ENCODE results near the gene SIT1.
"Not testable (repeated sequence)": the region's sequence is repeated elsewhere in the genome, so short reads cannot be mapped to it uniquely, and the experiment has no call there.

SIT1 gene

DNA sequence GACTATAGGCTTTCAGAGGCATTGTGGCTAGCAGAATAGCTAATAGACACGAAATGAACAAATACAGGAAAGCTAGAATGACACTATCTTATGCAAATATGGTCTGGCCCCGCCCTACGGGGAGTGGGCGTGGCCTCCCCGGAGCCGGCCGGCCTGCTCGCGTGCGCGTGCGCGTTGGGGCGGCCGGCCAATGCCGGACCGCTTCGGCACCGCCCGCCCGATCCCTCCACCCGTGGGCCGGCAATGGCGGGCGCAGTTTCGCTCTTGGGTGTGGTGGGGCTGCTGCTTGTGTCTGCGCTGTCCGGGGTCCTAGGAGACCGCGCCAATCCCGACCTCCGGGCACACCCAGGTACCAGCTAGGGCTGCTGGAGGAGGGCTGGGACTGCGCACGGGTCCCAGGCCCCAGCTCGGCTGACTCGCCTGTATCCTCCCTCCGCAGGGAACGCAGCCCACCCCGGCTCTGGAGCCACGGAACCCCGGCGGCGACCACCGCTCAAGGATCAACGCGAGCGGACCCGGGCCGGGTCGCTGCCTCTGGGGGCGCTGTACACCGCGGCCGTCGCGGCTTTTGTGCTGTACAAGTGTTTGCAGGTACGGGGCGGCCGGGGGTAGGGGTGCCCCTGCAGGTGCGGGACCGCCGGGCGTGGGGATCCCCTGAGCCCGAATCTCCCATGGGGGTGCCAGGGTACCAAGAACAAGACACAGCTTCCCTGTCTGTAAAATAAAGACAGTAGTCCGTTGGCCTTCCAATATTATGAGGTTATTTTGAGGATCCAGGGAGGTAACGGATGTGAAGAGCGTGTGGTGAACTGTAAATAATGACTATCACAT is 7.6 kb upstream of the SIT1 start, which contains the start of gene CCDC107:
Gene CCDC107 (plus strand): TSS at position 156 of the 831 bp plus-strand sequence. CDS start 88 bp downstream, at position 244.
- peak; percentile 70 for DNase-seq

DNA sequence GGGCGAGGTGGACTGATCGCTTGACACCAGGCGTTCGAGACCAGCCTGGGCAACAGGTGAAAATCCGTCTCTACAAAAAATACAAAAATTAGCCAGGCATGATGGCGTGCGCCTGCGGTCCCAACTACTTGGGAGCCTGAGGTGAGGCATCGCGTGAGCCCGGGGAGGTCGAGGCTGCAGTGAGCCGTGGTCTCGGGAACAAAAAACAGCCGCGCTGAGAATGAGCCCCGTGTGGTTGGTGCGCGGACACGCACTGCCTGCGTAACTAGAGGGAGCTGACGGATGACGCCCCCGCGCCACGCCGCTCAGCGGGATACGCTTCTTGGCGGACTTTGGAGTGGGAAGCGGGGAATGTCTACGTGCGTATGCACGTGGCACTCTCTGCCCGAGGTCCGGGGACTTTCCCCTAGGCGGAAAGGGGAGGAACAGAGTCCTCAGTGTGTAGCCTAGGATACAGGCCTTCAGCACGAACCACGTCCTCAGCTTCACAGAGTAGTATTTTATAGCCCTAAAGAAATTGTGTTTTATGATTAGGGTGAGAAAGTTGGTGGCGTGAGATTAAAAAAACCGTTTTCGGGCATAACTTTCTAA is 6.9 kb upstream of the SIT1 start, which contains the start of gene RMRP:
Gene RMRP (minus strand): TSS at position 474 of the 591 bp plus-strand sequence.
- DNase-seq: peak; percentile 93

DNA sequence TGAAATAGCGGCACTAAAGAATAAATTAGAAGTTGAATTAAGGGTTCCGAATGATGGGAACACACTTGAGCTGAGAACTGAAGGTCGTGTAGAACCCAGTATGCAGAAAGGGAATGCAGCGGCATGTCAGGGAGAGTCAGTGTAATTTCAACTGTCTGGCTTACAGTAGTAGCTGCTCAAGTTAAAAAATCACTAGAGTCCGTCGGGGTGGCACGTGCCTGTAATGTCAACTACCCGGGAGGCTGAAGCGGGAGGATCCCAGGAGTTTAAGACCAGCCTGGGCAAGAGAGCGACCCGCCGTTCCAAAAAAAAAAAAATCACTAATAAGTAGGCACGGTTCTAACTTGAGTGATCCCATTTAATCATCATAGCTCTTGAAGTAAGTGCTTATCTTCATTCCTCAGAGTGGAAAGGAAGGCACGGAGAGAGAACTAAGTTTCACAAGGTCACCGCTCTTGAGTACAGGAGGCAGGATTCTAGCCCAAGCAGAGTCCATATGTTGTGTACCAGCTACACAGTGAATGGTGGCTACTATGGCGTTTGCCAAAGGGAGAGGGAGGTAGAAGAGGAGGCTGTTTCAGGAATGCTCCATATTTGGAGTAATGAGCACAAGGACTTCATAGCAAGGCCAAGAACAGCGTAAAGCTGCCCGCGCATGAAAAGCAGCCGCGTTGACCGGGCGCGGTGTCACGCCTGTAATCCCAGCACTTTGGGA is 6.3 kb upstream of the SIT1 start:
- no peak for DNase-seq

DNA sequence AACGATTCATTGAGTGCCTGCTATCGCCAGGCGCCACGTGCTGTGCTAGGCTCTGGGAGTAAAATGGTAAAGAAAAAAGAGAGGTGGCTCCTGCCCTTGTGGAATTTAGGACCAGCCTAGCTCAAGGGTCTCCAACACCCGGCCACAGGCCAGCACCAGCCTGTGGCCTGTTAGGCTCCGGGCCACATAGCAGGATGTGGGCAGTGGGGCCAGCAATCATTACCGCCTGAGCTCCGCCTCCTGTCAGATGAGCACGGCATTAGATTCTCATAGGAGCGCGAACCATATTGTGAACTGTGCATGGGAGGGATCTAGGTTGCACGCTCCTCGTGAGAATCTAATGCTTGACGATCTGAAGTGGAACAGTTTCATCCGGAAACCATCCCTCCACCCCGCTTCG is 5.6 kb upstream of the SIT1 start:
- no peak for DNase-seq

DNA sequence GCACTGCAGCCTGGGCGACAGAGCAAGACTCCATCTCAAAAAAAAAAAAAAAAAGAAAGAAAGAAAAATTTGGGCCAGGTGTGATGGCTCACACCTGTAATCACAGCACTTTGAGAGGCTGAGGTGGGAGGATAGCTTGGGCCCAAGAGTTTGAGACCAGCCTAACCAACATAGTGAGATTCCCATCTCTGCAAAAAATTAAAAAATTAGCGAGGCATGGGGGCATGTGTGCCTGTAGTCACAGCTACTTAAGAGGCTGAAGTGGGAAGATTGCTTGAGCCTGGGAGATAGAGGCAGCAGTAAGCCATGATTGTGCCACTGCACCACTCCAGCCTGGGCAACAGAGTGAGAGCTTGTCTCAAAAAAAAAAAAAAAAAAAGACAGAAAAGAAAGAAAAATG is 2.9 kb upstream of the SIT1 start:
- DNase-seq: no peak

DNA sequence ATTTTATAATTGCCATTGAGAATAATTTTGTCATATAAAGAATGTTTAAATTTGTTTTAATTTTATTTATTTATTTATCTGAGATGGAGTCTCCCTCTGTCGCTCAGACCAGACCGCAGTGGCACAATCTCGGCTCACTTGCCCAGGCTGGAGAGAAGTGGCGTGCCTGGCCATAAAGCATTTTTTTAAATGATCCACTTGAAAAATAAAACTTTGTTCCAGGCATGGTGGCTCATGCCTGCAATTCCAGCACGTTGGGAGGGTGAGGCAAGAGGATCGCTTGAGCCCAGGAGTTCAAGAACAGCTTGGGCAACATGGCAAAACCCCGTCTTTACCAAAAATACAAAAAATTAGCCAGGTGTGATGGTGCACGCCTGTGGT is 2.1 kb upstream of the SIT1 start:
- DNase-seq: no peak

DNA sequence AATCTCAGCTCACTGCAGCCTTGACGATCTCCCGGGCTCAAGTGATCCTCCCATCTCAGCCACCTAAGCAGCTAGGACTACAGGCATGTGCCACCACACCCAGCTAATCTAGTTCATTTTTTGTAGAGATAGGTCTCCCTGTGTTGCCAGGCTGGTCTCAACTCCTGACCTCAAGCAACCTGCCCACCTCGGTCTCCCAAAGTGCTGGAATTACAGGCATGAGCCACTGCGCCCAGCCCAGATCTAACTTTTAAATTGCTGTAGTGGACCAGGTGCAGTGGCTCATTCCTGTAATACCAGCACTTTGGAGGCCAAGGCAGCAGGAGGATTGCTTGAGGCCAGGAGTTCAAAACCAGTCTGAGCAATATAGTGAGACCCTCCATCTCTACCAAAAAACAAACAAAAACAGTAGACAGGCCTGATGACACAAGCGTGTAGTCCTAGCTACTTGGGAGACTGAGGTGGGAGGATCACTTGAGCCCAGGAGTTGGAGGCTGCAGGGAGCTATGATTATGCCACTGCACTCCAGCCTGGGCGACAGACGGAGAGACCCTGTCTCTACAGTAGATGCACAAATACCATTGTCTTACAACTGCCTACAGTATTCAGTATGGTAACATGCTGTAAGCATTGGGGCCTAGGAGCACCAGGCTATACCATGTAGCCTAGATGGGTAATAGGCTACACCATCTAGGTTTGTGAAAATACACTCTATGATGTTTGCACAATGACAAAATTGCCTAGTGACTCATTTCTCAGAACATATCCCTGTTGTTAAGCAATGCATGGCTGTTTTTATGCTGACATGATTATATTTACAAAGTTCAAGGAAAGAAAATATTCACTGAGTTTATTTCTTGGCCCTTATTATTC is 1.5 kb upstream of the SIT1 start:
- DNase-seq: no peak

DNA sequence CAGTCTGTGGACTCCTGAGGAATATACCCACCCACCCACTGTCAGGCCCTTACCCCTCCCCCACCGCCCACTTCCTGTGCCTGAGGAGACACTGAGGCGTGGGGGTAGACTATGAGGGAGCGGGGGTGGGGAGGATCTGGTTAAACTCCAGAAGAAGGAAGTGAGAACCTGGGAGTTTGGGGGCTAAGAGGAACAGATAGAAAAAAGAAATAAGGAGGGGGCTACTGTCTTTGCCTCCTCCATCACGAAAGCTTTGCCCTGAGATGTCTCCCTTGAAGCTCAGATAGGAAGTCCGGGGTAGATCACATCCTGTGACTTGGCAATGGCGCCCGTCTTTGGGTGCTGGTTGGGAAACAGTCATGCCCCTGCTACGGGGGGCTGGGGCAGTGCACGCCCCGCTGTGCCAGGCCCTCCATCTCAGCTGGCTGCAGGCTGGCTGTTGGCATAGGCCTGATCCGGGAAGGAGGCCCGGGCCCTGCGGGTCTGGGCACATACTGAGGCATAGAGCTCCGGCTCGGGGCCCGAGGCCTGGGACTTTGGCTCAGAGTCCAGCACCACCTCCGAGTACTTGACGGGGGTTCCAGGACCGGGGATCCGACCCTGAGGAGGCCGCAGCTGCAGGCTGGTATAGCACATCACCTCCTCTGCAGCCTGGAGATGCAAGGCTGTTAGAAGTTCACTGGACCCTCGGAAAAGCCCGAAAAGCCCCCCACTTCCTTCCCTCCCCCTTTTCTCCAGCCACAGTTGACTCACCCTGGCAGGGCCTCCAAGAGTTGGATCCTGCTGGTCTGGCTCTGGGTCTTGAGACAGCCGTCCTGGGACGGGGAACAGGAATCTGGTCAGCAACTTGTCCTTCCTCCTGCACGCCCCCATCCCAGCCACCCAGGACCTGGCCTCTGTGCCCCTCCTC is 1.0 kb downstream of the SIT1 start:
- no peak for DNase-seq

DNA sequence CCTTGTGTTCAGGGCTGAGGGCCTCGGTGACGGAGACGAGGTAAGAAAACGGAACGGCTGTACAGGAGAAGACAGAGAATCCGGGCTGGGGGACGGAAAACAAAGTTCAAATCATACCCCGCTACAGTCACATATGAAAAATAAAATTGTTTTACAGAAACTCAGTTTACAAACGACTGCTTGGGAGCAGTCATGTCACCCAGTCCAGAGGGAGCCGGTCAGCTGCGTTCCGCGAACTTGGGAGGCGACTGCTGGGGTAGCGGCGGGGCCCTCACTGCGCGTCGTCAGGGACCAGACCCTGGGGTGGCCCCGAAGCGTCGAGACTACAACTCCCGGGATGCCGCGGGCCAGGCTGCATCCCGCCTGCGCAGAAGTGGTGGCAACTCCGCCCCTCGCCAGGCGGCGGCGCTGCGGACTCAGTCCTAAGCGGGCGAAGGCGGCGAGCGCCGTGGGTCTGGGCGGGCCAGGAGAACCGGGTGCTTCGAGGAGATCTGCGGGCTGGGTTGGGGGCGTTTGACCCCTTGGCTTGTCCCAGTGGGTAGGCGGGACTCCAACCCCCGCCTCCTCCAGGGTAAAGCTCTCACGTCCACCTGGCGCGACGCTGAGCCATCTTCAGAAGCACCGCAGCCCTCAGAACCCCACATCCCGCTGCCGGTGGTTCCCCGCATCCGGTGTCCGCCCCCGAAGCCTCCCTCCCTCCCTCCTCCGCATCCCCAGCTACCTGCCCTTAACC is 4.0 kb downstream of the SIT1 start:
- DNase-seq: peak; percentile 63

DNA sequence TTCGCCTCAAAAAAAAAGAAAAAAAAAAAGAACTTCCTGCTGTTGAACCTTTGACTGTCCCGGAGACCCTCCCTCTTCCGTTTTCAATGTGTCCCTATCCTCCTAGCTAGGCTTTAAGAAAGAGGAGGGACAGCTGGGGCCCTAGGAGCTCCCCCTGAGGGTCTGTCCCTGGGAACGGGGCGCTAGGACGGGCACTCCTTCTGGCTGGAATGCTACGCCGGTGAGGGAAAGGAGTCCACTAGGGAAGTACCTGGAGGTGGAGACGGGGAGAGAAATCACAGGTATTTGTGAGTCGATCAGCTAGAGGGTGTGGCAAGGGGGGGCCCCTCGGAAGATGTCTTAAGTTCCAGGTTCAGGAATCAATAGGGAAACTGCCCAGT is 4.6 kb downstream of the SIT1 start:
- no peak for DNase-seq

DNA sequence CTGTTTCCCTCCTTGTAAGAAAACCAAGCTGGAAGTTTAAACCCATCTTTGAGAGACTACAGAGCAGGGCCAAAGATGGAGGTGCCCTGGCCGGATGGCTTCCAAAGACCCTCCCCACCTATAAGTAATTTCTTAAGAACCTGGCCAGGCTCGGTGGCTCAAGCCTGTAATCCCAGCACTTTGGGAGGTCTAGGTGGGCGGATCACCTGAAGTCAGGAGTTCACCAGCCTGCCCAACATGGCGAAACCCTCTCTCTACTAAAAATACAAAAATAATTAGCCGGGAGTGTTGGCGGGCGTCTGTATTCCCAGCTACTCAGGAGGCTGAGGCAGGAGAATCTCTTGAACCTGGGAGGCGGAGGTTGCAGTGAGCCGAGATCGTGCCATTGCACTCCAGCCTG is 5.0 kb downstream of the SIT1 start:
- not testable (repeated sequence) for DNase-seq

DNA sequence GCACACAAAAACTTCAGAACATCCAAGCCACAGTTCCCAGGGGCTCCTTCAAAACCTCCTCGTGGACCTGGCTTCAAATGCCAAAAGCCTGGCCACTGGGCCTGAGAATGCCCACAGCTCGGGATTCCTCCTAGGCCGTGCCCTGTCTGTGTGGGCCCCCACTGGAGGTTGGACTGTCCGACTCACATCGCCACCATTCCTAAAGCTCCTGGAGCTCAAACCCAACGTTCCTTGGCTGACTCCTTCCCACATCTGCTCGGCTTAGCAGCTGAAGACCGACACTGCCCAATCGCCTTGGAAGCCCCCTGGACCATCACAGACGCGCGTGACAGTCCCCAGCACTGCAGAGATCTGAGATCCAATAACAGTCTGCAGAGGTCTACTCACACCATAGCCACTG is 7.7 kb downstream of the SIT1 start:
- no peak for DNase-seq

DNA sequence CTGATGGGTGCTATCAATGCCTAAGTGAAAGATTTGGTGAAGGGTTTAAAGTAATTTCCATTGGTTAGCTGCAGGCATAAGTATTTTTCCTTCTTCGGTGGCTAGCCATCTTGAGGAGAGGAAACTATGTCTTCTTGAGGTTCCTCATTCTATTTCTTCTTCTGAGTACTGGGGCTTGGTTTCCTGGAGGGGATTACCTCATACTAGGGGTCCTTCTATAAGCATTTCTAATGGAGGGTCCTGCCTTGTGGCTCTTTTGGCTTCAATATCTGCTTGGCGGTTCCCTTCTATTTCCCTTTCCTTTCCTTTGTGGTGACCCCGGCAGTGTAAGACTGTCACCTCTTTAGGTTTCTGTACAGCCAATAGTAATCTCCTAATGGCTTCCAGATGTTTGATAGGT is 9.3 kb downstream of the SIT1 start:
- DNase-seq: not testable (repeated sequence)

DNA sequence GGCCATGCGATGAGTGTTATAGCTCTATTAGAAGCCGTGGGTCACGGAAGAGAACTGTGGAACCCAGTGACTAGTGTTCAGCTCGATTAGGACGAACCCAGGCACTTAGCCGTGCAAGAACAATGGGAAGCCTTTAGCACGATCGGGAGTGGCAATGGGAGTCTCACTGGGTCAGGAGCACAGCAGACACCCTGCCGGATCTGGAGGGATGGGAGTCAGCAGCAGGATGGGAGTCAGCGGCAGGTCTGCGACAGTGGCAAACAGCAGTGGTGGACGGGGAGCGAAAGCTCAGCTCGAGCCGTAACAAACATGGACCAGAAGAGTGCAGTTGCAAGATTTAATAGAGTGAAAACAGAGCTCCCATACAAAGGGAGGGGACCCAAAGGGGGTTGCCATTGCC is 10.3 kb downstream of the SIT1 start:
- not testable (repeated sequence) for DNase-seq

DNA sequence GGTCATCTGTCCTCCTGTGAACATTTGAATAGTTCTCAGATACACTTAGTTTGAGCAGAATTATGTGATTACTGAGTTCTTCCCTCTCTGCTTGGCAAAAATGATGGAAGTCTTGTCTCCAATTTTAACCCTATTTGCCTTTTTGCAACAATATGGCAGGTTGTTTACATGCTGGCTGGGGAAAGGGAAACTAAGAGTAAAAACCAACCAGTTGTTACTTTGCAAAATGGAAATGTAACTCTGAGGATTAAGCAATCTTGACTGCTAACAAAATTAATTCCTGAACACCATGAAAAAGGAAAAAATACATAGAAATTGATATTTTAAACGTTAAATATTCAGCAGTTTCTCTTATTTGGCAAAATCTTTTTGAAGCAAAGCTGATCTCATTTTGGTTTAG is 11.1 kb downstream of the SIT1 start:
- DNase-seq: no peak

DNA sequence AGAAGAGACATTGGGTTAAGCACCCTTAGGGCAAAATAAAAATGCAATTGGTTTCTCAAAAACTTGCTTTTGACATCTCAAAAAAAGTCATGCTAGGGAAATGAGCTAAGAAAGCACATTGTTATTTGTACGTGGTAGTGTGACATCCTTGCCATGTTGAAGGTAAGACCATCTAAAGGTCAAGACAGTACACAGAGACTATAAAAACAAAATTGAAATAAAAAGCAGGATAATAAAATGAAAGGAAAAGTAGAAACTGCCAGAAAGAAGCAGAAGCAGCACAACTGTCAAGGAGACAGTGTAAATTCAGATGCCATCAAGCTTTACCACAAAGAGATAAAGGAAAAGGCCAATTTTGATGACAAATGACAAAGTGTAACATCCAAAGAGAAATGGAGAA is 11.5 kb downstream of the SIT1 start:
- DNase-seq: not testable (repeated sequence)

DNA sequence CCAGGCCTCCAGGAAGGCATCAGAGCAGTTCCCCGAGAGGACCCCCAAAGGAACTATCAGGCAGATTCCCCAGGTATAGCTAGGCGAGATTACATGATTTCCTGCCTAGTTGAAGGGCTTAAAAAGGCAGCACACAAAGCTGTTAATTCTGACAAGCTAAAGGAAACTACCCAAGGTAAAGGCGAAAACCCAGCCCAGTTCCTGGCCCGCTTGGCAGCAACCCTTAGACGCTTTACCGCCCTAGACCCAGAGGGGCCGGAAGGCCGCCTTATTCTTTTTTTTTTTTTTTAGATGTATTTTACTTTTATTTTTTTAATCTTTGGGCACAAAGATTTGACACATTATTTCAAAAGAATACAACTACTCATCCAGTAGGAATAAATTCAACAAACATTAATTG is 12.0 kb downstream of the SIT1 start:
- not testable (repeated sequence) for DNase-seq

DNA sequence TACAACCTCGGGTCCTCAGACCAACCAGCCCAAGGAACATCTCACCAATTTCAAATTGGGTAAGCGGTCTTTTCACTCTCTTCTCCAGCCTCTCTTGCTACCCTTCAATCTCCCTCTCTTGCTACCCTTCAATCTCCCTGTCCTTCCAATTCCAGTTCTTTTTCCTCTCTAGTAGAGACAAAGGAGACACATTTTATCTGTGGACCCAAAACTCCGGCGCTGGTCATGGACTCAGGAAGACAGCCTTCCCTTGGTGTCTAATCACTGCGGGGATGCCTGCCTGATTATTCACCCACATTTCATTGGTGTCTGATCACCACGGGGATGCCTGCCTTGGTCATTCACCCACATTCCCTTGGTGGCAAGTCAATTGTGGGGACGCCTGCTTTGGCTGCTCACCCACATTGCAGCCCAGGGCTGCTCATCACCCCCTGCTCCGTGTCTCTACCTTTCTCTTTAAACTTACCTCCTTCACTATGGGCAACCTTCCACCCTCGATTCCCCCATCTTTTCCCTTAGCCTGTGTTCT is 13.2 kb downstream of the SIT1 start:
- DNase-seq: not testable (repeated sequence)

DNA sequence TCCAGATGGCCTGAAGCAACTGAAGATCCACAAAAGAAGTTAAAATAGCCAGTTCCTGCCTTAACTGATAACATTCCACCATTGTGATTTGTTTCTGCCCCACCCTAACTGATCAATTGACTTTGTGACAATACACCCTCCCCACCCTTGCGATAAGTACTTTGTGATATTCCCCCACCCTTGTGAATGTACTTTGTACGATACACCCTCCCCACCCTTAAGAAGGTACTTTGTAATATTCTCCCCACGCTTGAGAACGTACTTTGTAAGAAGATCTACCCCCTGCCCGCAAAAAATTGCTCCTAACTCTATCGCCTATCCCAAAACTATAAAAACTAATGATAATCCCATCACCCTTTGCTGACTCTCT is 13.9 kb downstream of the SIT1 start:
- DNase-seq: not testable (repeated sequence)

DNA sequence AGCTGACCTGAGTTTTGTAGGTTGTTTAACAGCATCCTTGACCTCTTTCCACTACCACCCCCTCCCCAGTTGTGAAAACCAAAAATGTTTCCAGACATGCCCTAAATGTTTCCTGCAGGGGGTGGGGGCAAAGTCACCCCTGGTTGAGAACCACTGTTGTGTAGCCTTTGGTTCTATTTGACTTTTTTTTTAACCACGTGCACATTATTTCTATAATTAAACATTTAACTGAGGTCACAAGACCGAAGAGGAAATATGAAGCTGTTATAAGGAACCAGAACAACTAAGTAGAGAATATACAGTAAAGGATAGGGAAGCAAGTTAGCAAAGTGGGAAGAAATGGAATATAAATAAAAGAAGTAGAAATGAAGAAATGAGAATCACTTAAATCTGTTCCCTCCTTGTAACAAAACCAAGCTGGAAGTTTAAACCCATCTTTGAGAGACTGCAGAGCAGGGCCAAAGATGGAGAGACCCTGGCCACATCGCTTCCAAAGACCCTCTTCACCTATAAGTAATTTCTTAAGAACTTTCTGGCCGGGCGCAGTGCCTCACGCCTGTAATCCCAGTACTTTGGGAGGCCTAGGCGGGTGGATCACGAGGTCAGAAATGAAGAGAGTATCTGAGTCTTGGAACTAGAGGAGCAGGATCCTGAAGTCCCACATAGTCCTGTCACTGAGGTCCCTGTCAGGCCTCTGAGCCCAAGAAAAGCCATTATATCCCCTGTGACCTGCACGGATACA is 14.4 kb downstream of the SIT1 start:
- DNase-seq: no peak
